ENCODE data around the gene TGM4.

The TGM4 gene

GRCh38 chr3:44918087-44918486 lies 43.7 kb downstream of the TGM4 start:
- Histone ChIP-seq H3K9me3 (ENCODE audit: low read length) (no peaks in the 10 kb centered on the region), H3K36me3 (ENCODE audit: insufficient read depth, low read length) (peaks cover 21% of the 10 kb centered on the region), H3K4me3 (ENCODE audit: low read depth in 1 of 2, low read length in 2 of 2) (no peak overlapping the region), H3K27me3 (ENCODE audit: control insufficient read depth in 1 of 2, insufficient read depth in 2 of 2, low read length in 2 of 2) (no peaks in the 10 kb centered on the region), H3K4me1 (ENCODE audit: insufficient read depth, low read length) (no peaks in the 10 kb centered on the region), H3K27ac (ENCODE audit: low read depth, low read length) (no peak overlapping the region), H3K9ac (ENCODE audit: low read length) (no peak overlapping the region)

GRCh38 chr3:44918581-44918980 lies 44.2 kb downstream of the TGM4 start:
- no peak overlapping the region for H3K9ac ChIP-seq (ENCODE audit: low read length)
- no peaks in the 10 kb centered on the region for H3K4me1 ChIP-seq (ENCODE audit: insufficient read depth, low read length)
- H3K9me3 ChIP-seq (ENCODE audit: low read length), result no peaks in the 10 kb centered on the region
- H3K36me3 ChIP-seq (ENCODE audit: insufficient read depth, low read length), result peaks cover 21% of the 10 kb centered on the region
- H3K27ac ChIP-seq (ENCODE audit: low read depth, low read length), result no peak overlapping the region
- H3K4me3 ChIP-seq (ENCODE audit: low read depth in 1 of 2, low read length in 2 of 2), result no peak overlapping the region
- no peaks in the 10 kb centered on the region for H3K27me3 ChIP-seq (ENCODE audit: control insufficient read depth in 1 of 2, insufficient read depth in 2 of 2, low read length in 2 of 2)

GRCh38 chr3:44920081-44920480 lies 45.7 kb downstream of the TGM4 start:
- no peak overlapping the region for H3K4me3 ChIP-seq (ENCODE audit: low read depth in 1 of 2, low read length in 2 of 2)
- H3K9me3 ChIP-seq (ENCODE audit: low read length), result no peaks in the 10 kb centered on the region
- no peak overlapping the region for H3K9ac ChIP-seq (ENCODE audit: low read length)
- H3K4me1 ChIP-seq (ENCODE audit: insufficient read depth, low read length), result no peaks in the 10 kb centered on the region
- H3K36me3 ChIP-seq (ENCODE audit: insufficient read depth, low read length), result peaks cover 21% of the 10 kb centered on the region
- H3K27ac ChIP-seq (ENCODE audit: low read depth, low read length), result no peak overlapping the region
- no peaks in the 10 kb centered on the region for H3K27me3 ChIP-seq (ENCODE audit: control insufficient read depth in 1 of 2, insufficient read depth in 2 of 2, low read length in 2 of 2)

GRCh38 chr3:44923632-44924456 lies 49.4 kb downstream of the TGM4 start:
- Histone ChIP-seq H3K36me3 (ENCODE audit: insufficient read depth, low read length) (peaks cover 32% of the 10 kb centered on the region), H3K4me1 (ENCODE audit: insufficient read depth, low read length) (no peaks in the 10 kb centered on the region), H3K9ac (ENCODE audit: low read length) (no peak overlapping the region), H3K9me3 (ENCODE audit: low read length) (no peaks in the 10 kb centered on the region), H3K27ac (ENCODE audit: low read depth, low read length) (no peak overlapping the region), H3K4me3 (ENCODE audit: low read depth in 1 of 2, low read length in 2 of 2) (no peak overlapping the region), H3K27me3 (ENCODE audit: control insufficient read depth in 1 of 2, insufficient read depth in 2 of 2, low read length in 2 of 2) (no peaks in the 10 kb centered on the region)

GRCh38 chr3:44924457-44925084 lies 50.2 kb downstream of the TGM4 start:
- no peak overlapping the region for H3K9ac ChIP-seq (ENCODE audit: low read length)
- no peaks in the 10 kb centered on the region for H3K9me3 ChIP-seq (ENCODE audit: low read length)
- H3K4me3 ChIP-seq (ENCODE audit: low read depth in 1 of 2, low read length in 2 of 2), result no peak overlapping the region
- no peaks in the 10 kb centered on the region for H3K4me1 ChIP-seq (ENCODE audit: insufficient read depth, low read length)
- H3K27me3 ChIP-seq (ENCODE audit: control insufficient read depth in 1 of 2, insufficient read depth in 2 of 2, low read length in 2 of 2), result no peaks in the 10 kb centered on the region
- no peak overlapping the region for H3K27ac ChIP-seq (ENCODE audit: low read depth, low read length)
- H3K36me3 ChIP-seq (ENCODE audit: insufficient read depth, low read length), result peaks cover 36% of the 10 kb centered on the region

GRCh38 chr3:44926172-44926571 lies 51.8 kb downstream of the TGM4 start:
- peaks cover 42% of the 10 kb centered on the region for H3K36me3 ChIP-seq (ENCODE audit: insufficient read depth, low read length)
- H3K27me3 ChIP-seq (ENCODE audit: control insufficient read depth in 1 of 2, insufficient read depth in 2 of 2, low read length in 2 of 2), result no peaks in the 10 kb centered on the region
- H3K27ac ChIP-seq (ENCODE audit: low read depth, low read length), result no peak overlapping the region
- H3K4me3 ChIP-seq (ENCODE audit: low read depth in 1 of 2, low read length in 2 of 2), result no peak overlapping the region
- no peaks in the 10 kb centered on the region for H3K9me3 ChIP-seq (ENCODE audit: low read length)
- H3K4me1 ChIP-seq (ENCODE audit: insufficient read depth, low read length), result no peaks in the 10 kb centered on the region
- no peak overlapping the region for H3K9ac ChIP-seq (ENCODE audit: low read length)

- H3K9me3 ChIP-seq (ENCODE audit: low read length), result no peaks in the 10 kb centered on the region
- H3K36me3 ChIP-seq (ENCODE audit: insufficient read depth, low read length), result peaks cover 38% of the 10 kb centered on the region
- no peak overlapping the region for H3K27ac ChIP-seq (ENCODE audit: low read depth, low read length)
- H3K9ac ChIP-seq (ENCODE audit: low read length), result no peak overlapping the region
- H3K4me1 ChIP-seq (ENCODE audit: insufficient read depth, low read length), result no peaks in the 10 kb centered on the region
- no peak overlapping the region for H3K4me3 ChIP-seq (ENCODE audit: low read depth in 1 of 2, low read length in 2 of 2)
- H3K27me3 ChIP-seq (ENCODE audit: control insufficient read depth in 1 of 2, insufficient read depth in 2 of 2, low read length in 2 of 2), result no peaks in the 10 kb centered on the region
Measured at GRCh38 chr3:44926921-44927320, 52.5 kb downstream of the TGM4 start.

GRCh38 chr3:44927371-44927770 lies 53.0 kb downstream of the TGM4 start:
- Histone ChIP-seq H3K27ac (ENCODE audit: low read depth, low read length) (no peak overlapping the region), H3K36me3 (ENCODE audit: insufficient read depth, low read length) (peaks cover 34% of the 10 kb centered on the region), H3K9me3 (ENCODE audit: low read length) (no peaks in the 10 kb centered on the region), H3K9ac (ENCODE audit: low read length) (no peak overlapping the region), H3K27me3 (ENCODE audit: control insufficient read depth in 1 of 2, insufficient read depth in 2 of 2, low read length in 2 of 2) (no peaks in the 10 kb centered on the region), H3K4me3 (ENCODE audit: low read depth in 1 of 2, low read length in 2 of 2) (no peak overlapping the region), H3K4me1 (ENCODE audit: insufficient read depth, low read length) (no peaks in the 10 kb centered on the region)

- H3K4me1 ChIP-seq (ENCODE audit: insufficient read depth, low read length), result no peaks in the 10 kb centered on the region
- H3K36me3 ChIP-seq (ENCODE audit: insufficient read depth, low read length), result peaks cover 32% of the 10 kb centered on the region
- no peaks in the 10 kb centered on the region for H3K27me3 ChIP-seq (ENCODE audit: control insufficient read depth in 1 of 2, insufficient read depth in 2 of 2, low read length in 2 of 2)
- H3K9me3 ChIP-seq (ENCODE audit: low read length), result no peaks in the 10 kb centered on the region
- H3K27ac ChIP-seq (ENCODE audit: low read depth, low read length), result no peak overlapping the region
- H3K9ac ChIP-seq (ENCODE audit: low read length), result no peak overlapping the region
- no peak overlapping the region for H3K4me3 ChIP-seq (ENCODE audit: low read depth in 1 of 2, low read length in 2 of 2)
Measured at GRCh38 chr3:44929782-44930181, 55.4 kb downstream of the TGM4 start.

GRCh38 chr3:44930911-44931310 lies 56.5 kb downstream of the TGM4 start:
- H3K4me3 ChIP-seq (ENCODE audit: low read depth in 1 of 2, low read length in 2 of 2), result no peak overlapping the region
- no peak overlapping the region for H3K27ac ChIP-seq (ENCODE audit: low read depth, low read length)
- H3K9ac ChIP-seq (ENCODE audit: low read length), result no peak overlapping the region
- no peaks in the 10 kb centered on the region for H3K4me1 ChIP-seq (ENCODE audit: insufficient read depth, low read length)
- H3K36me3 ChIP-seq (ENCODE audit: insufficient read depth, low read length), result peaks cover 32% of the 10 kb centered on the region
- H3K9me3 ChIP-seq (ENCODE audit: low read length), result no peaks in the 10 kb centered on the region
- no peaks in the 10 kb centered on the region for H3K27me3 ChIP-seq (ENCODE audit: control insufficient read depth in 1 of 2, insufficient read depth in 2 of 2, low read length in 2 of 2)

- Histone ChIP-seq H3K4me1 (ENCODE audit: insufficient read depth, low read length) (no peaks in the 10 kb centered on the region), H3K36me3 (ENCODE audit: insufficient read depth, low read length) (peaks cover 32% of the 10 kb centered on the region), H3K9me3 (ENCODE audit: low read length) (no peaks in the 10 kb centered on the region), H3K9ac (ENCODE audit: low read length) (no peak overlapping the region), H3K27ac (ENCODE audit: low read depth, low read length) (no peak overlapping the region), H3K27me3 (ENCODE audit: control insufficient read depth in 1 of 2, insufficient read depth in 2 of 2, low read length in 2 of 2) (no peaks in the 10 kb centered on the region), H3K4me3 (ENCODE audit: low read depth in 1 of 2, low read length in 2 of 2) (no peak overlapping the region)
Measured at GRCh38 chr3:44931791-44932190, 57.4 kb downstream of the TGM4 start.

- Histone ChIP-seq H3K27me3 (ENCODE audit: control insufficient read depth in 1 of 2, insufficient read depth in 2 of 2, low read length in 2 of 2) (no peaks in the 10 kb centered on the region), H3K4me1 (ENCODE audit: insufficient read depth, low read length) (no peaks in the 10 kb centered on the region), H3K27ac (ENCODE audit: low read depth, low read length) (no peak overlapping the region), H3K4me3 (ENCODE audit: low read depth in 1 of 2, low read length in 2 of 2) (no peak overlapping the region), H3K36me3 (ENCODE audit: insufficient read depth, low read length) (peaks cover 31% of the 10 kb centered on the region), H3K9me3 (ENCODE audit: low read length) (no peaks in the 10 kb centered on the region), H3K9ac (ENCODE audit: low read length) (no peak overlapping the region)
Measured at GRCh38 chr3:44932271-44932670, 57.9 kb downstream of the TGM4 start.

All from muscle layer of colon (tissue), 2 donors.